SK-N-SH treated with all-trans-retinoic acid at 6 μM for 48 hours (cell line): Measurements from ENCODE around the gene ALK.

ENCODE experiments used
- ARNTL ChIP-seq: fragments of 450-650 bp; formaldehyde crosslinking; IDR thresholded peaks from 2 replicates; pipeline ENCODE4 v1.5.0; 2020; ENCODE audit warnings: low read depth, mild to moderate bottlenecking, moderate library complexity, borderline replicate concordance
- BACH2 ChIP-seq: fragments of 250-450 bp; sonication (Bioruptor Pico); IDR thresholded peaks from 2 replicates; pipeline ENCODE4 v1.9.0; 2021; ENCODE audit warnings: mild to moderate bottlenecking, borderline replicate concordance
- CREB5 ChIP-seq: fragments of 250-450 bp; sonication (Bioruptor Pico); IDR thresholded peaks from 2 replicates; pipeline ENCODE4 v1.5.1; 2020; ENCODE audit warnings: low read depth, mild to moderate bottlenecking, moderate library complexity
- OSR1 ChIP-seq: fragments of 250-450 bp; sonication (Bioruptor Pico); IDR thresholded peaks from 2 replicates; pipeline ENCODE4 v1.8.0; 2022; ENCODE audit warnings: moderate library complexity, mild to moderate bottlenecking, inconsistent platforms
- ZNF8 ChIP-seq: fragments of 450-650 bp; formaldehyde crosslinking; IDR thresholded peaks from 2 replicates; pipeline ENCODE4 v1.5.0; 2020; ENCODE audit warnings: mild to moderate bottlenecking, moderate library complexity

GRCh38 chr2:29837925-29838324 is 83.5 kb downstream of the ALK start:
- TF ChIP-seq ZNF8 (CRISPR knock-in tag) (no peak), CREB5 (CRISPR knock-in tag) (no peak), ARNTL (CRISPR knock-in tag) (no peak), OSR1 (CRISPR knock-in tag) (no peak), BACH2 (no peak)
